ENCODE results near the gene USP47.

USP47 gene

DNA sequence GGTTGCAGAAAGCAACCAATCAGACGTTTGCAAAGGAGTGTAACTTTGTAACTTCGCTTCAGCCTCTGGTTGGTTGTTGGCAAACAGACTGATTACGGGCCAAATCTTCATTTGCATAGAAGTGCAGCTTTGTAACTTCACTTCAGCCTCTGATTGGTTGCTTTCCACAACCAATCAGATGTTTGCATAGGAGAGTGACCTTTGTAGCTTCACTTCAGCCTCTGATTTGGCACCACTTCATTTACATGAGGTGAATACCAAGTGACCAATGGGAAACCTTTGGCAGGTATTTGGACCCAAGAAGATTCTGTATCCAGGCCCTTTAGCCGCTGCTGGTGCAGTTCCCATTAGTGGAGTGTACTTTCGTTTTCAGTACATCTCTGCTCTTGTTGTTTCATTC lies 16.0 kb downstream of the USP47 start:
- no peak overlapping the region for H3K4me2 ChIP-seq (ENCODE audit: low read length)
- peaks cover 3% of the 10 kb centered on the region for H3K4me1 ChIP-seq
- H3K79me2 ChIP-seq: peaks cover 22% of the 10 kb centered on the region
- H3K9ac ChIP-seq: no peak overlapping the region
- no peaks in the 10 kb centered on the region for H3K27me3 ChIP-seq (ENCODE audit: control insufficient read depth, insufficient read depth, low read length)
- H3K36me3 ChIP-seq (ENCODE audit: control insufficient read depth, insufficient read depth, low read length): no peaks in the 10 kb centered on the region
- TF ChIP-seq, protein P1, sequence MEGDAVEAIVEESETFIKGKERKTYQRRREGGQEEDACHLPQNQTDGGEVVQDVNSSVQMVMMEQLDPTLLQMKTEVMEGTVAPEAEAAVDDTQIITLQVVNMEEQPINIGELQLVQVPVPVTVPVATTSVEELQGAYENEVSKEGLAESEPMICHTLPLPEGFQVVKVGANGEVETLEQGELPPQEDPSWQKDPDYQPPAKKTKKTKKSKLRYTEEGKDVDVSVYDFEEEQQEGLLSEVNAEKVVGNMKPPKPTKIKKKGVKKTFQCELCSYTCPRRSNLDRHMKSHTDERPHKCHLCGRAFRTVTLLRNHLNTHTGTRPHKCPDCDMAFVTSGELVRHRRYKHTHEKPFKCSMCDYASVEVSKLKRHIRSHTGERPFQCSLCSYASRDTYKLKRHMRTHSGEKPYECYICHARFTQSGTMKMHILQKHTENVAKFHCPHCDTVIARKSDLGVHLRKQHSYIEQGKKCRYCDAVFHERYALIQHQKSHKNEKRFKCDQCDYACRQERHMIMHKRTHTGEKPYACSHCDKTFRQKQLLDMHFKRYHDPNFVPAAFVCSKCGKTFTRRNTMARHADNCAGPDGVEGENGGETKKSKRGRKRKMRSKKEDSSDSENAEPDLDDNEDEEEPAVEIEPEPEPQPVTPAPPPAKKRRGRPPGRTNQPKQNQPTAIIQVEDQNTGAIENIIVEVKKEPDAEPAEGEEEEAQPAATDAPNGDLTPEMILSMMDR (IDR thresholded peaks at IDR 0.05): no peak
- H3K9me3 ChIP-seq (ENCODE audit: control insufficient read depth, low read length): no peaks in the 10 kb centered on the region
- no peak overlapping the region for H2AFZ ChIP-seq
- H3K27ac ChIP-seq: no peak overlapping the region
- no peak overlapping the region for H3K4me3 ChIP-seq (ENCODE audit: low read depth, low read length)

DNA sequence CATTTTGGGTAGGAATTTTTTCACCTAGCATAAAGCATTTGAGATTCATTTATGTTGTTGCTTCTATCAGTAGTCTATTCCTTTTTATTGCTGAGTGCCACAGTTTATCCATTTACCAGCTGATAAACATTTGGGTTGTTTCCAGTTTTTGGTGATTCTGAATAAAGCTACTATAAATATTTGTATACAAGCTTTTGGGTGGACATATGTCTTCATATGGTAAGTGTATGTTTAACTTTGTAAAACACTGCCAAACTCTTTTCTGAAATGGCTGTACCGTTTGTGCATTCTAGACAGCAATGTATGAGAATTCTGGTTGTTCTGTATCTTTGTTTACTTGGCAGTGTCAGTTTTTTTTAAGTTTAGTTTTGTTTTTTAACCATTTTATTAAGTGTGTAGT lies 16.9 kb downstream of the USP47 start:
- Histone ChIP-seq H3K36me3 (ENCODE audit: control insufficient read depth, insufficient read depth, low read length) (no peaks in the 10 kb centered on the region), H3K9me3 (ENCODE audit: control insufficient read depth, low read length) (no peaks in the 10 kb centered on the region), H3K9ac (no peak overlapping the region), H2AFZ (no peak overlapping the region), H3K27ac (no peak overlapping the region), H3K27me3 (ENCODE audit: control insufficient read depth, insufficient read depth, low read length) (no peaks in the 10 kb centered on the region), H3K79me2 (peaks cover 23% of the 10 kb centered on the region), H3K4me3 (ENCODE audit: low read depth, low read length) (no peak overlapping the region), H3K4me2 (ENCODE audit: low read length) (no peak overlapping the region), H3K4me1 (peaks cover 3% of the 10 kb centered on the region)
- TF ChIP-seq, protein P1 (IDR thresholded peaks at IDR 0.05): no peak

DNA sequence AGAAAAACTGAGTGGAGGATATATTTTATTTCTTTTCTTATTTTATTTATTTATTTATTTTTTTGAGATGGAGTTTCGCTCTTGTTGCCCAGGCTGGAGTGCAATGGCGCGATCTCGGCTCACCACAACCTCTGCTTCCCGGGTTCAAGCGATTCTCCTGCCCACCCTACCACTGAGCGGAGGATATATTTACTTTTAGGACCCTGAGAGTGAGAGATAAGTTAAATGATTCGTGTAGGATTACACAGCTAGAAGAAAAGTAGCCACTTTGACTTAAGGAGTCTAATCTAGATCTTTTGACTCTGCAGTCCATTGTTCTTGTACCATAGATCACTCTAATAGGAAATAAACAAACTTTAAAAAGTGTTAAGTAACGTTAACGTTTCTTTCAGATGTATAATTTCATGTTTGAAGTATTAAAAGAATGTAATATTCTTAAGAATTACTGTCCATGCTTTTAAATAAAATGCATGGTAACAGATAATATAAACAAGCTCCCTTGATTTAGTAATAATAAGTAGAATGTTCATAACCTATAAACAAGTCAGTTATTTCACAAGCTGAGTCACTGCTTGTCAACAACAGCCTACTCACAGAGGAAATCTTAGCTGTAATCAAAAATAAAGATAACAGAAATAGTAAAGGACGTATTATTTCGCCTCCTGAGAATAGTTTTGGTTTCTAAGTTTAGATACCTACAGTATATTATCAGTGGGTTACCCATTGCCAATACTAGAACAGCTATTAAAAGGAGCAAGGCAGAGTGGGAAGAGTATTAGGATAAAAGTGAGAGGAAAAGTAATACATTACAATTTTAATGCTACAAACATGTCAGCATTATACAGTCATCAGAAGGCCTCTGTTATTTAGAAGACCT lies 18.6 kb downstream of the USP47 start:
- peaks cover 21% of the 10 kb centered on the region for H3K79me2 ChIP-seq
- no peaks in the 10 kb centered on the region for H3K27me3 ChIP-seq (ENCODE audit: control insufficient read depth, insufficient read depth, low read length)
- no peaks in the 10 kb centered on the region for H3K36me3 ChIP-seq (ENCODE audit: control insufficient read depth, insufficient read depth, low read length)
- no peak overlapping the region for H2AFZ ChIP-seq
- no peak overlapping the region for H3K4me3 ChIP-seq (ENCODE audit: low read depth, low read length)
- no peak overlapping the region for H3K4me2 ChIP-seq (ENCODE audit: low read length)
- H3K27ac ChIP-seq: no peak overlapping the region
- H3K9me3 ChIP-seq (ENCODE audit: control insufficient read depth, low read length): no peaks in the 10 kb centered on the region
- no peak overlapping the region for H3K9ac ChIP-seq
- TF ChIP-seq, protein P1 (IDR thresholded peaks at IDR 0.05): no peak
- peaks cover 3% of the 10 kb centered on the region for H3K4me1 ChIP-seq

DNA sequence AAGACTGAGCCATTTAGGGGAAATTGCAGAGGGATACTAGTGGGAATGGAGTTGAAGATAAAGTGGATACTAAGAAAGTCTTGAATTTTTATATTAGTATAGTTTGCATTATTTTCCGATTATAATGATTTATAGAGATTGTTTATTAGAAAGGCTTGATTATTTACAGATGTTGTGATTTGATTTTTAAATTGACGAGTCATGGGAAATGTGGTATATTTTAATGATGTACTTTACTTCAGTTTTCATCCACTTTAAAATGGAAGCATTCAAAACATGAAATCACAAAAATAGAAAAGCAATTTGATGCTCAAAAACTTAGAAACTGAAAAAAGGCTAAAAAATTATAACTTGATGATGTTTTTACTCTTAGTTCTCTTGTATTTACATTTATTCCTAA lies 21.2 kb downstream of the USP47 start:
- Histone ChIP-seq H3K4me3 (ENCODE audit: low read depth, low read length) (no peak overlapping the region), H3K27me3 (ENCODE audit: control insufficient read depth, insufficient read depth, low read length) (no peaks in the 10 kb centered on the region), H3K9me3 (ENCODE audit: control insufficient read depth, low read length) (no peaks in the 10 kb centered on the region), H3K27ac (no peak overlapping the region), H3K36me3 (ENCODE audit: control insufficient read depth, insufficient read depth, low read length) (no peaks in the 10 kb centered on the region), H3K9ac (no peak overlapping the region), H2AFZ (no peak overlapping the region), H3K79me2 (peaks cover 23% of the 10 kb centered on the region), H3K4me1 (peaks cover 3% of the 10 kb centered on the region), H3K4me2 (ENCODE audit: low read length) (no peak overlapping the region)
- TF ChIP-seq, protein P1 (IDR thresholded peaks at IDR 0.05): no peak

DNA sequence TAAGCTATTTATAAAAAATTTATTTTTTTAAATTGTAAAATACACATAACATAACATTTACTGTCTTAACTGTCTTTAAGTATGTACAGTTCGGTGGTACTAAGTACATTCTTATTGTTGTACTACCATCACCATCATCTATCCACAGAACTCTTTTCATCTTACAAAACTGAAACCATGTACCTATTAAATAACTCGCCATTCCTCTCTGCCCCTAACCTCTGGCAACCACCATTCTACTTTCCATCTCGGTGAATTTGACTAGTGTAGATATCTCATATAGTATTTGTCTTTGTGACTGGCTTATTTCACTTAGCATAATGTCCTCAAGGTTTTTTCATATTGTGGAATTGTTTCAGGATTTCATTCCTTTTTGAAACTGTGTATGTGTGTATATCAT lies 22.6 kb downstream of the USP47 start:
- Histone ChIP-seq H3K4me1 (no peaks in the 10 kb centered on the region), H3K4me3 (ENCODE audit: low read depth, low read length) (no peak overlapping the region), H3K4me2 (ENCODE audit: low read length) (no peak overlapping the region), H3K9ac (no peak overlapping the region), H3K9me3 (ENCODE audit: control insufficient read depth, low read length) (no peaks in the 10 kb centered on the region), H3K36me3 (ENCODE audit: control insufficient read depth, insufficient read depth, low read length) (no peaks in the 10 kb centered on the region), H2AFZ (no peak overlapping the region), H3K79me2 (peaks cover 21% of the 10 kb centered on the region), H3K27me3 (ENCODE audit: control insufficient read depth, insufficient read depth, low read length) (no peaks in the 10 kb centered on the region), H3K27ac (no peak overlapping the region)
- TF ChIP-seq, protein P1 (IDR thresholded peaks at IDR 0.05): no peak

Data from parathyroid adenoma (tissue), 2 donors.